A673 (cell line): ENCODE data around the gene TCF25.

Experiments
- EZH2 ChIP-seq: fragments of 200-600 bp; sonication (generic); IDR thresholded peaks from 2 replicates; pipeline ENCODE4 v1.6.1; 2017; ENCODE audit warnings: borderline replicate concordance, low read depth, mild to moderate bottlenecking, mixed read lengths, antibody characterized with exemption, low read length; ENCODE audit not compliant: poor library complexity, severe bottlenecking
- TF ChIP-seq, protein P1 (sequence below): fragments of 300-800, 200-600 bp; sonication (generic); conservative IDR thresholded peaks from 2 replicates; pipeline ENCODE4 v1.5.1; 2017; ENCODE audit warnings: low read depth, mild to moderate bottlenecking, antibody characterized with exemption, low read length, moderate library complexity, mixed read lengths

DNA sequence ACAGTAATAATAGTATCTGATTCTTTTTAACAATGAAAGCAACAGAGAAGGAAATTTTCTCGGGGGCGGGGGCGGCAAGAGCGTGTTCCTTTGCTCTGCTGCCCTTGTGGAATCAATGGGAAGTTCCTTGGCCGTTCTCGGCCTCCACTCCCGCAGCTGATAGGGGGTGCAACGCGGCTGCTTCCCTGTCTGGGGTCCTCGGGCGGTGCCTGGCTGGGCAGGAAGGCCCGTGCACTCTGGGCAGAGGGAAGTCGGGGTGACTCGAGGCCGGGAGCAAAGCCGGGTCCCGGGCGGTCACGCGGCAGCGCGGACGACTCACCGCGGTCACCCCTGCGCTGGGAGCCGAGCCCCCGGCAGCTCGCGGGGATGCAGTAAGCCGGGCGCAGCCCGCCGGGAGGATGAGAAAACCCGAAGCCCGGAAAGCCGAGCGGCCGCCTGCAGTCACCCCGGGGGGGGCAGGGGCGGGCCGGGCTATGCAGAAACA is 52.2 kb downstream of the TCF25 start:
- TF ChIP-seq EZH2 = no peak
- TF ChIP-seq, protein P1, sequence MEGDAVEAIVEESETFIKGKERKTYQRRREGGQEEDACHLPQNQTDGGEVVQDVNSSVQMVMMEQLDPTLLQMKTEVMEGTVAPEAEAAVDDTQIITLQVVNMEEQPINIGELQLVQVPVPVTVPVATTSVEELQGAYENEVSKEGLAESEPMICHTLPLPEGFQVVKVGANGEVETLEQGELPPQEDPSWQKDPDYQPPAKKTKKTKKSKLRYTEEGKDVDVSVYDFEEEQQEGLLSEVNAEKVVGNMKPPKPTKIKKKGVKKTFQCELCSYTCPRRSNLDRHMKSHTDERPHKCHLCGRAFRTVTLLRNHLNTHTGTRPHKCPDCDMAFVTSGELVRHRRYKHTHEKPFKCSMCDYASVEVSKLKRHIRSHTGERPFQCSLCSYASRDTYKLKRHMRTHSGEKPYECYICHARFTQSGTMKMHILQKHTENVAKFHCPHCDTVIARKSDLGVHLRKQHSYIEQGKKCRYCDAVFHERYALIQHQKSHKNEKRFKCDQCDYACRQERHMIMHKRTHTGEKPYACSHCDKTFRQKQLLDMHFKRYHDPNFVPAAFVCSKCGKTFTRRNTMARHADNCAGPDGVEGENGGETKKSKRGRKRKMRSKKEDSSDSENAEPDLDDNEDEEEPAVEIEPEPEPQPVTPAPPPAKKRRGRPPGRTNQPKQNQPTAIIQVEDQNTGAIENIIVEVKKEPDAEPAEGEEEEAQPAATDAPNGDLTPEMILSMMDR = no peak
